ENCODE measurements around the gene ZFPL1.

Gene ZFPL1

DNA sequence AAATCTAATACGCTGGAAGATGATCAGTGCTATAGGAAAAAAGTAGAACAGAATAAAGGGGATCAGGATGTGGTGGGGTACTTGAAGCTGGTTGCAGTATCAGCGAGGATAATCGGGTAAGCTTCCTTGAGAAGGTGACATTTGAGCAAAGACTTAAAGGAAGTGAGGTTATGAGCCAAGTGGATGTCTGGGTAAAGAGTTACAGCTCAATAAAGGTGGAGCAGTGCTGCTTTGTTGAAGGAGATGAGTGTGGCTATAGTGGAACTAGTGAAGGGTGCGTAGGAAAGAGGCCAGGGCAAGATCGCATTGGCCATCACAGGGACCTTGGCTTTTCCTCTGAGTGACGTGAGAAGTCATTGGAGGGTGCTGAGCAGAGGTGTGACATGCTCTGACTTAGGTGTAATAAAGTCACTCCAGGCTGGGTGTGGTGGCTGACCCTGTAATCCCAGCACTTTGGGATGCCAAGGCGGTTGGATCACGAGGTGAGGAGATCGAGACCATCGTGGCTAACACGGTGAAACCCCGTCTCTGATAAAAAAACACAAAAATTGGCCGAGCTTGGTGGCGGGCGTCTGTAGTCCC is 52.6 kb downstream of the ZFPL1 start:
- TF ChIP-seq, protein P1, sequence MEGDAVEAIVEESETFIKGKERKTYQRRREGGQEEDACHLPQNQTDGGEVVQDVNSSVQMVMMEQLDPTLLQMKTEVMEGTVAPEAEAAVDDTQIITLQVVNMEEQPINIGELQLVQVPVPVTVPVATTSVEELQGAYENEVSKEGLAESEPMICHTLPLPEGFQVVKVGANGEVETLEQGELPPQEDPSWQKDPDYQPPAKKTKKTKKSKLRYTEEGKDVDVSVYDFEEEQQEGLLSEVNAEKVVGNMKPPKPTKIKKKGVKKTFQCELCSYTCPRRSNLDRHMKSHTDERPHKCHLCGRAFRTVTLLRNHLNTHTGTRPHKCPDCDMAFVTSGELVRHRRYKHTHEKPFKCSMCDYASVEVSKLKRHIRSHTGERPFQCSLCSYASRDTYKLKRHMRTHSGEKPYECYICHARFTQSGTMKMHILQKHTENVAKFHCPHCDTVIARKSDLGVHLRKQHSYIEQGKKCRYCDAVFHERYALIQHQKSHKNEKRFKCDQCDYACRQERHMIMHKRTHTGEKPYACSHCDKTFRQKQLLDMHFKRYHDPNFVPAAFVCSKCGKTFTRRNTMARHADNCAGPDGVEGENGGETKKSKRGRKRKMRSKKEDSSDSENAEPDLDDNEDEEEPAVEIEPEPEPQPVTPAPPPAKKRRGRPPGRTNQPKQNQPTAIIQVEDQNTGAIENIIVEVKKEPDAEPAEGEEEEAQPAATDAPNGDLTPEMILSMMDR (IDR thresholded peaks at IDR 0.05; ENCODE audit: control insufficient read depth, extremely low read depth, insufficient read depth) = no peak

More for the DNA sequence above, 52.6 kb downstream of the ZFPL1 start:
- no peak for DNase-seq (ENCODE audit: low read depth)
- no peak overlapping the region for H3K4me3 ChIP-seq (ENCODE audit: low read depth, low read length)

All from LNCaP clone FGC (cell line).